Measurements from ENCODE around the gene COBLL1. TPM values are rescaled to one million over a fixed set of nuclear protein-coding genes. Genes with fewer than 3 reads are reported as not detected.

Gene COBLL1
- total RNA-seq, 2 donors from 2014 or later = 52.1 to 82.8 TPM

DNA sequence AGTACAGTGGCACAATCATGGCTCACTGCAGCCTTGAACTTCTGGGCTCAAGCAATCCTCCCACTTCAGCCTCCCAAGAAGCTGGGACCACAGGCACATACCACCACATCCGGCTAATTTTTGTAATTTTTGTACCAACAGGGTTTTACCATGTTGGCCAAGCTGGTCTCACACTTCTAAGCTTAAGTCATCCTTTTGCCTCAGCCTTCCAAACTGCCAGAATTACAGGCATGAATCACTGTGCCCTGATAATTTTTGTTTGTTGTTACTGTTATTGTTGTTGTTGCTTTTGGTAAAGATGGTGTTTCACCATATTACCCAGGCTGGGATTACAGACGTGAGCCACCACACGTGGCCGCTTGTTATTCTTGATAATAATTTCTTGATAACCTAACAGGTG lies 10.5 kb upstream of the COBLL1 start:
- no peaks in the 10 kb centered on the region for H3K4me1 ChIP-seq (replicated peaks)
- no peak overlapping the region for H3K27ac ChIP-seq
- H3K36me3 ChIP-seq = no peaks in the 10 kb centered on the region
- DNase-seq (ENCODE audit: low spot score) = no peak
- H3K9me3 ChIP-seq = no peaks in the 10 kb centered on the region
- H3K27me3 ChIP-seq (replicated peaks; ENCODE audit: insufficient read depth) = no peaks in the 10 kb centered on the region
- no peak overlapping the region for H3K4me3 ChIP-seq
- TF ChIP-seq, protein P1, sequence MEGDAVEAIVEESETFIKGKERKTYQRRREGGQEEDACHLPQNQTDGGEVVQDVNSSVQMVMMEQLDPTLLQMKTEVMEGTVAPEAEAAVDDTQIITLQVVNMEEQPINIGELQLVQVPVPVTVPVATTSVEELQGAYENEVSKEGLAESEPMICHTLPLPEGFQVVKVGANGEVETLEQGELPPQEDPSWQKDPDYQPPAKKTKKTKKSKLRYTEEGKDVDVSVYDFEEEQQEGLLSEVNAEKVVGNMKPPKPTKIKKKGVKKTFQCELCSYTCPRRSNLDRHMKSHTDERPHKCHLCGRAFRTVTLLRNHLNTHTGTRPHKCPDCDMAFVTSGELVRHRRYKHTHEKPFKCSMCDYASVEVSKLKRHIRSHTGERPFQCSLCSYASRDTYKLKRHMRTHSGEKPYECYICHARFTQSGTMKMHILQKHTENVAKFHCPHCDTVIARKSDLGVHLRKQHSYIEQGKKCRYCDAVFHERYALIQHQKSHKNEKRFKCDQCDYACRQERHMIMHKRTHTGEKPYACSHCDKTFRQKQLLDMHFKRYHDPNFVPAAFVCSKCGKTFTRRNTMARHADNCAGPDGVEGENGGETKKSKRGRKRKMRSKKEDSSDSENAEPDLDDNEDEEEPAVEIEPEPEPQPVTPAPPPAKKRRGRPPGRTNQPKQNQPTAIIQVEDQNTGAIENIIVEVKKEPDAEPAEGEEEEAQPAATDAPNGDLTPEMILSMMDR (IDR thresholded peaks at IDR 0.05) = no peak
- TF ChIP-seq POLR2AphosphoS5 (IDR thresholded peaks at IDR 0.05) (no peak), POLR2A (IDR thresholded peaks at IDR 0.05) (no peak)
- intact Hi-C loops (cut with DNase I) = no loop called here
- 93% methylated on average over 4 of the region's 4 CpGs for WGBS

DNA sequence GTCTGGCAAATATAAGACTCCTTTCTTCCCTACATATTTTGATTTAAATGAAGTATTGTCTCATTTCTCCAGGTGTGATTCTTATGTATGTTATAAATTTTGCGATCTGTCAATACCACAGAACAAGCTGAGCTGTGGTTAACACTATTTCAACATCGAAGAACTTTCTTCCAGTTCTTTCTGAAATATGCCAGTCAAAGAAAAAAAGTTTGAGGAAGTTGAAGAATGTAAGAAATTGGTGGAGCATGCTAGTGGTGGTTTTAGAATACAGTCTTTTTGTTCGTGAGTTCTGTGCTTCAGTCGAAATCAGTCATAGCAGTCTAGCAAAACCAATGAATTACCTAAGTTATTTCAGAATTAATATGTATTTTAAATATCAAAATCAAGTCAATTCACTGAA lies 8.6 kb upstream of the COBLL1 start:
- DNase-seq (ENCODE audit: low spot score) = no peak
- intact Hi-C loops (cut with DNase I) = no loop called here
- H3K9me3 ChIP-seq = no peaks in the 10 kb centered on the region
- WGBS = 60% methylated on average over 4 of the region's 4 CpGs
- TF ChIP-seq POLR2AphosphoS5 (IDR thresholded peaks at IDR 0.05) = peak; percentile 78
- TF ChIP-seq, protein P1 (IDR thresholded peaks at IDR 0.05) = no peak
- no peaks in the 10 kb centered on the region for H3K36me3 ChIP-seq
- H3K4me1 ChIP-seq (replicated peaks) = no peaks in the 10 kb centered on the region
- H3K27ac ChIP-seq = peak overlapping the region in 1 of 2 donors; percentile 24
- no peak overlapping the region for H3K4me3 ChIP-seq
- H3K27me3 ChIP-seq (replicated peaks; ENCODE audit: insufficient read depth) = no peaks in the 10 kb centered on the region

DNA sequence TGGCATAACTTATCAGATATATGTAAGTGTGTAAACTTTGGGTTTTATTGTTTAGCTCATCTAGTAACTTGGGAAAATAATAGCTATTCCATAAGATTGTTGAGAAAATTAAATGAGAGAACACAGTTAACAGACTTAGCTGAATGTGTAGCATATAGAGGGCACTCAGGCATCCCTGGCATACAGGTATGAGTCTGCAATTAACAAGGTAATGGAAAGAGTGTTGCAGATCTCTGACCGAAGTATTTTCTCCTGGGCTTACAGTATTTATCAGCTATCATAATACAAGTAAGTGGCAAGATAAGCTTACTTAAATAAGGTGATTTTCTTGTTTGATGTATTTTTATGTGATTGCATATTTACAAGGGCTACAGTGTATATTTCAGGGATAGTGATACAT lies 7.9 kb upstream of the COBLL1 start:
- no peak overlapping the region for H3K27ac ChIP-seq
- no peaks in the 10 kb centered on the region for H3K4me1 ChIP-seq (replicated peaks)
- DNase-seq (ENCODE audit: low spot score) = no peak
- intact Hi-C loops (cut with DNase I) = no loop called here
- no peaks in the 10 kb centered on the region for H3K27me3 ChIP-seq (replicated peaks; ENCODE audit: insufficient read depth)
- WGBS = 54% methylated on average over 1 of the region's 1 CpG
- no peak for TF ChIP-seq POLR2A (IDR thresholded peaks at IDR 0.05)
- no peak for TF ChIP-seq POLR2AphosphoS5 (IDR thresholded peaks at IDR 0.05)
- TF ChIP-seq, protein P1 (IDR thresholded peaks at IDR 0.05) = no peak
- no peaks in the 10 kb centered on the region for H3K9me3 ChIP-seq
- H3K36me3 ChIP-seq = no peaks in the 10 kb centered on the region
- H3K4me3 ChIP-seq = no peak overlapping the region

DNA sequence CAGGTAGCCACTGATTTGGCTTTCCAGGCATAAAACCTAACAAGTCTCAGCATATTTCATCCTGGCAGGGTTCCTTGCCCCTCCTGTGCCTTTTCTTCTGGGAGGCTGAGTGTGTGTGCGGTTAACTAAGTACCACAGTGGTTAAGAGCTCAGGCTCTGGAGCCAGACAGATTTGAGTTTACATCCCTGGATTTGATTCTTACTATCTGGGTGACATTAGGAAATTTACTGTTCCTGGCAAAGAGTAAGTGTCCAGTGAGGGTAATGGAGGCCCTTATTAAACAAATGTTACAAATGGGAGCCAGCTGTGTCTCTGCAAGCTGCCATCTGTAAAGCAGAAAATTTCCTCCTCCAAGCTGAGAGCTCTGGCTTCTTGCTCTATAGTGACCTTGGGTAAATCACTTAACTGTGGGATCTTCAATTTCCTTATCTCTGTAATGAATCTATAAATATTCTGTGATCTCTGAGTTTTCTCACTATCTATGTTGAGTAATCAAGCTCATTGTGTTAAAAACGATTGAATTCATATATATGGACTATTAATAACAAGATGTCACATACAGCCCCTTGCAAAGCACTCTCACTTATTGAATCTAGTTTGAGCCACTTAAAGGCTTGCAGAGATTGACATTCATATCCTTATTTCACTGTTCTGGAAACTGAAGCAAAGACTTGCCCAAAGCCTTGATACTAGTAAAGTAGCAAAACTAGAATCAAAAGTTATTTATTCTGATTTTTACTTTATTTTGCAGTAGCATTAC lies 6.5 kb upstream of the COBLL1 start:
- Histone ChIP-seq H3K4me3 (no peak overlapping the region), H3K27me3 (replicated peaks; ENCODE audit: insufficient read depth) (no peaks in the 10 kb centered on the region), H3K27ac (peak overlapping the region; percentile 4 to 29), H3K36me3 (no peaks in the 10 kb centered on the region), H3K4me1 (replicated peaks) (no peaks in the 10 kb centered on the region), H3K9me3 (no peaks in the 10 kb centered on the region)
- DNase-seq (ENCODE audit: low spot score) = peak; percentile 64
- TF ChIP-seq POLR2A (IDR thresholded peaks at IDR 0.05) (no peak), POLR2AphosphoS5 (IDR thresholded peaks at IDR 0.05) (peak; percentile 56)
- TF ChIP-seq, protein P1 (IDR thresholded peaks at IDR 0.05) = no peak
- 28% methylated on average over 2 of the region's 2 CpGs for WGBS
- intact Hi-C loops (cut with DNase I) = no loop called here

DNA sequence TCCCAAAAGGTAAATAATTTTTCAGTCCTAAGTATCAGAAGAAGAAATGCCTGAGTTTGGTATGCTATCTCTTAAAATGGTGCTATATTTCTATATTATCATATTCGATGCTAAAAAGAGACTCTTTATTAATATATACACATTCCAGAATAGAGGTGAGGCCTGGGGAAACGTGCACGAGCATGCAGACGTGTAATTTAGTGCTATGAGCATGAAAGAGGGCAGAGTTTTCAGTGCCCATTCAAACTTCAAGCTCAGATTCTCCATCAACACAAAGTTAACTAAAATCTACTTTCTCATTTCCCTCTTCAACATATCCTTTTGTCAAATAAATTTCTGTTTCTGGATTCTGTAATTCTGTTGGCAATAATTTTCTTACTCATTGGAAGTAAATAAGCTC lies 5.7 kb upstream of the COBLL1 start:
- Histone ChIP-seq H3K4me3 (no peak overlapping the region), H3K9me3 (no peaks in the 10 kb centered on the region), H3K27me3 (replicated peaks; ENCODE audit: insufficient read depth) (no peaks in the 10 kb centered on the region), H3K27ac (no peak overlapping the region), H3K36me3 (no peaks in the 10 kb centered on the region), H3K4me1 (replicated peaks) (no peaks in the 10 kb centered on the region)
- DNase-seq (ENCODE audit: low spot score) = no peak
- TF ChIP-seq, protein P1 (IDR thresholded peaks at IDR 0.05) = no peak
- no peak for TF ChIP-seq POLR2A (IDR thresholded peaks at IDR 0.05)
- no peak for TF ChIP-seq POLR2AphosphoS5 (IDR thresholded peaks at IDR 0.05)
- intact Hi-C loops (cut with DNase I) = no loop called here
- 53% methylated on average over 4 of the region's 4 CpGs for WGBS
